ENCODE results near the gene ZSWIM5.
"Not testable (repeated sequence)": the region's sequence is repeated elsewhere in the genome, so short reads cannot be mapped to it uniquely, and the experiment has no call there.

ZSWIM5 gene

GRCh38 chr1:45097944-45098343, 108.5 kb downstream of the ZSWIM5 start:
- no peak for TF ChIP-seq CTCF (conservative IDR thresholded peaks at IDR 0.05; ENCODE audit: low read depth, low read length)
- peak; percentile 22 for DNase-seq (ENCODE audit: low read depth)

DNA sequence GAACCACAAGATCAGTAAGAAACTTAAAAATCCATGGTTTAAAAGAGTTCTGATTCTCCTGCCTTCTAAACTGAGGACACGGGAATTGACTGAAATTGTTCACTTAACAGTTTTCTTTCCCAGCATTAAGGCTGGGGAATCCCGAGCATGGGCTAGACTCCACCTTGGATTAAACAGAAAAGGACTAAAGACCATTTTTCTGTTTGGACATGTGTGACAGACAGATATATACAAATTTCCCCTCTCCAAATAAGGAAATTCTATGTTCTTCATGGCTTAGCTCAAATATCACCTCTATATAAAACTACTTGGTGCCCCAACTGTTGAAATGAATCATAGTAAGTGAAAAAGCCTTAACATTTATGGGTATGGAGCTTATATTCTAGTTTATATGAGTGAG, 109.3 kb downstream of the ZSWIM5 start:
- H3K4me3 ChIP-seq (ENCODE audit: low read depth, low read length): no peak overlapping the region
- TF ChIP-seq CTCF (conservative IDR thresholded peaks at IDR 0.05; ENCODE audit: low read depth, low read length): no peak
- no peak for DNase-seq (ENCODE audit: low read depth)

More at GRCh38 chr1:45097944-45098343, 108.5 kb downstream of the ZSWIM5 start:
- H3K4me3 ChIP-seq (ENCODE audit: low read depth, low read length): no peak overlapping the region

DNA sequence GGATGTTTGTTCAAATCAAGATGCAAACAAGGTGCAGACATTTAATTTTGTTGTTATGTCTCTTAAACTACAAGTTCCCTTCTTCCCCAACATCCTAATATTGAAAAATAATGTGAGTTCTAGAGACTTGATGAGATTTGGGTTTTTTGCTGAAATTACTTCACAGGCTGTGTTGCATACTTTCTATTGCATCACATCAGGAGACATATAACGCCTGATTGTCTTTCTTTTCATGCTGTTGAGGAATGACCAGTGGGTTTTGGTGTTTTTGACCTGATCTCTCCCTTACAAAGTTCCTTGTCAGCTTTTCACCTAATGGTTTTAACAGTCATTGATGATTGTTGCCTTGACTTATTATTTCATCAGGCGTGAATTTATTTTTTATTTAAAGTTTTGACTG, 111.0 kb downstream of the ZSWIM5 start:
- DNase-seq (ENCODE audit: low read depth): no peak
- no peak overlapping the region for H3K4me3 ChIP-seq (ENCODE audit: low read depth, low read length)
- no peak for TF ChIP-seq CTCF (conservative IDR thresholded peaks at IDR 0.05; ENCODE audit: low read depth, low read length)

GRCh38 chr1:45094371-45094770, 112.0 kb downstream of the ZSWIM5 start:
- not testable (repeated sequence) for DNase-seq (ENCODE audit: low read depth); H3K4me3 ChIP-seq (ENCODE audit: low read depth, low read length)

DNA sequence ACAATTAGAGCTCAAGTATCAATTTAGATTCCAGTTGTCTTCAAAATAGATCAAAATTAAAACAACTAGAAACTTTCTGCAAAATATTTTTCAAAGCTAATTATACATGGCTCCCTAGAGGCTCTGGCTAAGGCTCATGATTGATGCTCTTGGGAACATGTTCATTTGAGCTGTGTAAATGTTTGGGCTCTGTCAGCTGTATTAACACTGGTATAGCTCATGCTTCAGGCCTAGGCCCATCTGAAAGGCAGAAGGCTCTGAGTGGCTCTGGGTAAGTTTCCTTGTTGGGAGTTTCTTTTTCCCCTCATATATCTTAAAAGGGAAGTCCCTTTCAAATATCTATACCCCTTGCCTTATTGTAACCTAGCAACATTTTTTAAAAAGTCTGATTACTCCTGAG, 113.1 kb downstream of the ZSWIM5 start:
- H3K4me3 ChIP-seq (ENCODE audit: low read depth, low read length): no peak overlapping the region
- no peak for TF ChIP-seq CTCF (conservative IDR thresholded peaks at IDR 0.05; ENCODE audit: low read depth, low read length)
- DNase-seq (ENCODE audit: low read depth): no peak

DNA sequence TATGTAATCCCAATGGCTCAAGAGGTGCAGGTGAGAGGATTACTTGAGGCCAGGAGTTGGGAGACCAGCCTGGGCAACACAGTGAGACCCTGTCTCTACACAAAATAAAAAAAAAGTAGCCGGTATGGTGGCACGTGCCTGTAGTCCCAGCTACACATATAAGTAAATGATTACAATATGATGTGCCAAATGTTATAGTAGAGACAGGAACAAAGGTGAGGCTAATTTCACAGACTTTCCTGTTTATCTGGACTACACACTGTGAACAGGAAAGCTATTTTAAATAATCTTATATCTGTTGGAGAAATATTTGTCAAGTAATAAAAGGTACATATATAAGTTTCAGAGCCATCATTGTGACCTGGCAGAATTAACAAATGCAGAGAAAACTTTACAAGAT, 116.7 kb downstream of the ZSWIM5 start:
- no peak for DNase-seq (ENCODE audit: low read depth)
- H3K4me3 ChIP-seq (ENCODE audit: low read depth, low read length): no peak overlapping the region
- TF ChIP-seq CTCF (conservative IDR thresholded peaks at IDR 0.05; ENCODE audit: low read depth, low read length): no peak

- DNase-seq (ENCODE audit: low read depth): no peak
- H3K4me3 ChIP-seq (ENCODE audit: low read depth, low read length): no peak overlapping the region
- TF ChIP-seq CTCF (conservative IDR thresholded peaks at IDR 0.05; ENCODE audit: low read depth, low read length): no peak
Observed at GRCh38 chr1:45084562-45084961, 121.8 kb downstream of the ZSWIM5 start.

GRCh38 chr1:45079533-45079932, 126.9 kb downstream of the ZSWIM5 start:
- TF ChIP-seq CTCF (conservative IDR thresholded peaks at IDR 0.05; ENCODE audit: low read depth, low read length): no peak
- DNase-seq (ENCODE audit: low read depth): no peak
- H3K4me3 ChIP-seq (ENCODE audit: low read depth, low read length): no peak overlapping the region

DNA sequence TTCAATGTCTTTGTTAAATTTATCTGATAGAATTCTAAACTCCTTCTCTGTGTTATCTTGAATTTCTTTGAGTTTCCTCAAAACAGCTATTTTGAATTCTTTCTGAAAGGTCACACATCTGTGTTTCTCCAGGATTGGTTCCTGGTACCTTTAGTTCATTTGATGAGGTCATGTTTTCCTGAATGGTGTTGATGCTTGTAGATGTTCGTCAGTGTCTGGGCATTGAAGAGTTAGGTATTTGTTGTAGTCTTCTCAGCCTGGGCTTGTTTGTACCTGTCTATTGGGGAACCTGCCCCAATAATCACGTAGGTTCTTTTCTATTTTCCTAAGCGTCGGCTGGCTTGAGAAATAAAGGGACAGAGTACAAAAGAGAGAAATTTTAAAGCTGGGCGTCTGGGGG, 129.4 kb downstream of the ZSWIM5 start:
- not testable (repeated sequence) for H3K4me3 ChIP-seq (ENCODE audit: low read depth, low read length); DNase-seq (ENCODE audit: low read depth)
